Fibroblast of the aortic adventitia (primary cell): Measurements from ENCODE around the gene TANK. TPM values are rescaled to one million over a fixed set of nuclear protein-coding genes. Genes with fewer than 3 reads are reported as not detected.

Source experiments
- DNase-seq: peaks from one replicate; pipeline ENCODE4 v3.0.0-alpha.2; 2010; ENCODE audit warnings: low read depth
- H3K4me3 ChIP-seq: 2 replicates; pipeline ENCODE4 v1.5.1; 2011; ENCODE audit warnings: low read depth, mild to moderate bottlenecking, control low read depth, low read length, moderate library complexity
- CTCF ChIP-seq: IDR thresholded peaks from 2 replicates; pipeline ENCODE4 v1.5.1; 2011; ENCODE audit warnings: mild to moderate bottlenecking, low read length, control low read depth, inconsistent platforms; ENCODE audit not compliant: insufficient read depth
- total RNA-seq: library from RNA; depleted of rRNA; stranded (reverse); fragments of >200 nt; gene quantifications from 2 replicates; pipeline ENCODE4 v1.2.3, GENCODE V29; 2012; ENCODE audit warnings: low replicate concordance

Gene TANK
- total RNA-seq, 1 donor: 57.8 TPM

GRCh38 chr2:161166538-161167409 is 6.5 kb downstream of the TANK start:
- no peak for TF ChIP-seq CTCF
- no peak overlapping the region for H3K4me3 ChIP-seq
- no peak for DNase-seq

- DNase-seq: no peak
- H3K4me3 ChIP-seq: no peak overlapping the region
- TF ChIP-seq CTCF: no peak
These were observed 9.1 kb downstream of the TANK start for GRCh38 chr2:161169335-161169734.

- no peak for TF ChIP-seq CTCF
- no peak for DNase-seq
- H3K4me3 ChIP-seq: no peak overlapping the region
These were observed 10.1 kb downstream of the TANK start for GRCh38 chr2:161170377-161170776.

GRCh38 chr2:161170958-161171932 is 11.0 kb downstream of the TANK start:
- DNase-seq: peak; percentile 66
- TF ChIP-seq CTCF: no peak
- H3K4me3 ChIP-seq: no peak overlapping the region

- DNase-seq: no peak
- TF ChIP-seq CTCF: no peak
- no peak overlapping the region for H3K4me3 ChIP-seq
These were observed 12.8 kb downstream of the TANK start for GRCh38 chr2:161172901-161173540.

- H3K4me3 ChIP-seq: no peak overlapping the region
- DNase-seq: no peak
- no peak for TF ChIP-seq CTCF
These were observed 13.4 kb downstream of the TANK start for GRCh38 chr2:161173541-161174194.
